Glomerular endothelial cell (primary cell): ENCODE data around the gene STOML1. TPM values are rescaled to one million over a fixed set of nuclear protein-coding genes. Genes with fewer than 3 reads are reported as not detected.
"Not testable (repeated sequence)": the region's sequence is repeated elsewhere in the genome, so short reads cannot be mapped to it uniquely, and the experiment has no call there.

ENCODE experiments used
- DNase-seq: peaks from one replicate; pipeline ENCODE4 v3.0.0-alpha.2; 2011; ENCODE audit warnings: low read depth, low spot score; ENCODE audit errors: extremely low read depth
- total RNA-seq: library from RNA; depleted of rRNA; stranded (reverse); fragments of >200 nt; gene quantifications from 2 replicates; pipeline ENCODE4 v1.2.3, GENCODE V29; 2015

Gene STOML1
- total RNA-seq, 1 donor from 2014 or later, result 13.4 TPM

DNA sequence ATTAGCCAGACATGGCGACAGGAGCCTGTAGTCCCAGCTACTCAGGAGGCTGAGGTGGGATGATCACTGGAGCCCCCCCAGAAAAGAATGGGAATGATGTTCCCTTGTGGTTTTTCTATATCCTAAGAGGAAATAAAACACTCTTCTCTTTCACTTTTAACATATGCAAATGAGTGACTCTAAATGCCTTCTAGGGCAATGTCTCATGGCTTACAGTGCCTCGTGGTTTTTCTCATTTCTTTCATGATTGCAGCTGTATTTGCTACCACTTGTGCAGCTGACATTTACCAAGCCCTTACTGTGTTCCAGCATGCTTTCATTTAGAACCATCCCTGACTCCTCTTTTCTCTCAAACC lies 26.4 kb downstream of the STOML1 start:
- DNase-seq, result no peak

DNA sequence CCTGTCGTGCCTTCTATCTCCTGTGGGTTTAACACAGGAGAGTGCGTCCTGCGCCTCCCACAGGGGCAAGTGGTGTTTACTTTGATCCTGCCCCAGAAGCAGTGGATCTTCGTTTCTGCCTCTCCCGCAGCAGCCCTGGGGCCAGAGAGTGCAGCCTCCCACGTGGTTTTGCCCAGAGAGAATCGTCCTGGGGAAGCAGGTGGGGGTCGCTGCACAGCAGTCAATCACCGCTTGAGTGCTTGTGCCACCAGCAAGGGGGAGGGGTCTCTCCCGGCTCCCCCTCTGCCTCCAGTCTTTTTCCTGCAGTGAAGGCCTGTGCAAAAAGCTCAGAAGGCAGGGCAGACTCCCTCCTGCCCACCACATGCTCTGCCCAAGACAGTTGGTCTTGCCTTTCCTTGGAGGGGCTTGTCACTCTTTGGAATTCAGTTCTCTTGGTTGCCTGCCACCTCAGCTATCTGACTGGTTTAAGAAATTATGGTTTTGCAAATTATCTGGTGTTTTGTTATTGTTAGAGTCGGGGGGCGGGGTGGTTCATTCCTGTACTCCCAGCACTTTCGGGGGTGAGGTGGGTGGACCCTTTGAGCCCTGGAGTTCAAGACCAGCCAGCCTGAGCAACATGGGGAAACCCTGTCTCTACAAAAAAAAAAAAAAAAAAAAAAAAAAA lies 26.9 kb downstream of the STOML1 start:
- no peak for DNase-seq

DNA sequence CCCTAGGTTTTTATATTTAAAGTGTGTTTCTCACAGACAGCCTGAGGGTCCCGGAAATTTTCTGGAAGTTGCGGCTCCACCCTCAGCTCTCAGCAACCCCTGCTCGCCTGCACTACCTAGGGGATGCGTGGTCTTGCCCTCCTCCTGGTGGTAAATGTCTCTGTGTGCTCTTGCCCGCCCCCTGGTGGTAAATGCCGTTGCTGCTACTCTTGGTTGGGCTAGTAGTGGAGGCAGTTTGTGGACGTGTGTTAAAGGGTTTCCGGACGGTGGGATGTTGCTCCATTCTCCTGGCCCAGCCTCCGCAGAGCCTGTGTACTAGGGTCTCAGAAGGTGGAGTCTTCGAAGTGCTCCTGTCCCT lies 27.4 kb downstream of the STOML1 start:
- DNase-seq, result no peak

DNA sequence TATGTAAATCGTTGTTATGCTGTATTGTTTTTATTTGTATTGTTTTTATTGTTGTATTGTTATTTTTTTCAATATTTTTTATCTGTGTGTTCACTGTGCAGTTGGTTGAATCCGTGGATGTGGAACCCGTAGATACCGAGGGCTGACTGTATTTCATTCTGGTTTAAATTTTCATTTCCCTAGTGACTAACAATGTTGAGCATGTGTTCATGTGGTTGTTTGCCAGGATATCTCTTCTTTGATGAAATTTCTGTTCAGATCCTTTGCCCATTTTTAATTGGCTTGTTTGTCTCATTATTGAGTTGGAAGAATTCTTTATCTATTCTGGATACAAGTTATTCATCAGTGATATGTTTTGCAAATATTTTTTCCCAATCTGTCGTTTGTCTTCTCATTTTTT lies 29.7 kb downstream of the STOML1 start:
- DNase-seq, result no peak

DNA sequence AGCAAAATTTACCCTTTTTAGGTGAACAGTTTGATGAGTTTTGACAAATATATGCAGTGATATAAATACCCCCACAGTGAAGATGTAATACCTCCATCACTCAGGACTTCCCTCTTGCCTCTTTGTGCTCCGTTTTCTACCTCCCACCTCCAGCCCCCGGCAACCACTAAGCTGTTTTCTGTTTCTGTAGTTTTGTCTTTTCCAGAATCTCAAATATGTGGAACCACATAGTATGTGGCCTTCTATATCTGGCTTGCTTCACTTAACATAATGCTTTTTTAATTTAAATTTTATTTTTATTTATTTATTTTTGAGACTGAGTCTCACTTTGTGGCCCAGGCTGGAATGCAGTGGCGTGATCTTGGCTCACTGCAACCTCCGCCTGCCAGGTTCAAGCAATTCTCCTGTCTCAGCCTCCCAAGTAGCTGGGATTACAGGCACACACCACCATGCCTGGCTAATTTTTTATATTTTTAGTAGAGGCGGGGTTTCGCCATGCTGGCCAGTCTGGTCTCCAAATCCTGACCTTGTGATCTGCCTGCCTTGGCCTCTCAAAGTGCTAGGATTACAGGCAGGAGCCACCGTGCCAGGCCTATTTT lies 31.5 kb downstream of the STOML1 start:
- DNase-seq, result not testable (repeated sequence)

DNA sequence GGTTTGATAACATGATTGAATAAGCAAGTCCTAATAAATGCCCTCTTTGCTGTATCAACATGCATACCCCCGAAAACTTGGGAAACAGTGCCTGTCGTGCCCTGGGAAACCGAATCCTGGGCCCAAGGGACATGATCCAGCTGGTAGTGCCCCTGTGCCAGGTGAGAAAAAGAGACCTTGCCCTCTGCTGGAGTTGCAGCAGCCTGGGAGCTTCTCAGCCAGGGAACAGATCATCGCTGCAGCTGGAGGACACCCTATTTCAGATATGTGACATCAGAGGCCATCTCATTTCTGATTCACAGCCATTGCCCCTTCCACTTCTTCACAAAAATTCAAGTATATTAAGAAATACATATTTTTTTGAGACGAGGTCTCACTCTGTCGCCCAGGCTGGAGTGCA lies 32.3 kb downstream of the STOML1 start:
- DNase-seq, result no peak

DNA sequence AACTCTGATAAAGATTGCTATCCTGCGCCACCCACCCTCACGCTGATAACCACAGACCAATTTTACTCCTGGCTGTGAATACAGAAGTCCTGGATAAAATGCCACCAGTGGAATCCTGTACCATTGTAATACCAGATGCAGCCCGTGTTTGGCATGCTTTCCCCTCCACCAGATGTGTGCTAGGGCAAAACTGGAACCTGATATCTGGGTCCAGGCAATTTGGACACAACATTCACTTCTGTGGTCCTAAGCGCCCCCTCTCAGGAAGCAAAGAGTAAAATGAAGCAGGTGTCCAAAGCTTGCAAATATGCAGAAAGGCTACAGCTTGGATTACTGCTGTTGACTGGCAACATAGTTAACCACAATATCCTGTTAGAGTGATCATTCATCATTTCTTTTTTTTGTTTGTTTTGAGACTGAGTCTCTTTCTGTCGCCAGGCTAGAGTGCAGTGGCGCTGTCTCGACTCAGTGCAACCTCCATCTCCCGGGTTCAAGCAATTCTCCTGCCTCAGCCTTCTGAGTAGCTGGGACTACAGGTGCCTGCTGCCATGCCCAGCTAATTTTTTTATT lies 33.0 kb downstream of the STOML1 start:
- no peak for DNase-seq

DNA sequence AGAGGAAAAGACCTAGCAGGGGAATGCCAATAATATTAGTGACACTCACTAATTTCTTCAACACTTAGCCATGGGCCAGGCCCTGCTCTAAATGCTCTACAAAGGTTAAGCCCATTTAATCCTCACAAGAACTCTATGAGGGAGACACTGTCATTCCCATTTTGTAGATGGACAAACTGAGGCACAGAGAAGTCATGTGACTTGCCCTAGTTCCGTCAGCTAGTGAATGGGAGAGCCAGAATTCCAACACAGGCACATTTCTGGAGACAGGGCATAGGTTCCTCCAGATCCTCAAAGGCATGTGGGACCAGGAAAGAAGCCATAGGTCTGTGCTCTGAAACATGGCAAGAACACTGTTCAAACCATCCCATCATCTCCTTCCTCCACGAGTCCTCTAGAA lies 34.3 kb downstream of the STOML1 start:
- no peak for DNase-seq

DNA sequence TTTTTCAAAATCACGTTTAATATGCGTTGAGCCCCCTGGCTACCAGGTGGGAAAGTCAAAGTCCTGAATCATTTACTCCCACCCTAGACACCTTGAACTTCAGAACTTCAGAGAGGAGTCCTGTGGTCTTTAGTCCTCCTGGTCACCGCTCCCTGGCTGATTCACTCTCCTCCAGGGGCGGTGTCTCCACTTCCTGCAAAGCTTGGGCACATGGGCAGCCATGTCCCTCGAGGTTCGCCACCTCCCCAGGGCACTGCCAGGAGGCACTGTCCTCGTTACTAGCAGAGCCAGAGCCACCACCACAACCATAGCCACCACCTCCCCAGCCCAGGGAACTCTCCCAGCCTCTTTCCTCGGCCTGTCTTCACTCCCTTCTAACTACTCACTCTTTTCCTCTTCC lies 34.8 kb downstream of the STOML1 start:
- DNase-seq, result no peak

DNA sequence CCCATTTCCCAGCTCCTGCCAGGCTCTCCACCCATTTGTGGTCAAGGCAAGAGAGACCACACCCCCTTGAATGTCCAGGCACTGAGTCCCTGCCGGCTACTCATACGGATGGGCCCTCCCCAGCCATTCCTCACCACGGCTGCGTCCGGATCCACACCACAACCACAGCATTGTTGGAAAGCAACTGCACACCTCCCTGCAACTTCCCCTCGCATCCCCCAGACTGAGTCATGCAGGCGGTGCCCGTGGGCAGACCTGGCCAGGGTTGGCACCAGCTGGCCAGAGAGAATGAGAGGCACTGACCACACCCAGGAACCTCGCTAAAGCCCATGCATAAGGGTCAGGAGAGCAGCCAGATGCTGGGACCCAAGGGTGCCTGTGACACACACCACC lies 35.4 kb downstream of the STOML1 start:
- DNase-seq, result peak; percentile 50

DNA sequence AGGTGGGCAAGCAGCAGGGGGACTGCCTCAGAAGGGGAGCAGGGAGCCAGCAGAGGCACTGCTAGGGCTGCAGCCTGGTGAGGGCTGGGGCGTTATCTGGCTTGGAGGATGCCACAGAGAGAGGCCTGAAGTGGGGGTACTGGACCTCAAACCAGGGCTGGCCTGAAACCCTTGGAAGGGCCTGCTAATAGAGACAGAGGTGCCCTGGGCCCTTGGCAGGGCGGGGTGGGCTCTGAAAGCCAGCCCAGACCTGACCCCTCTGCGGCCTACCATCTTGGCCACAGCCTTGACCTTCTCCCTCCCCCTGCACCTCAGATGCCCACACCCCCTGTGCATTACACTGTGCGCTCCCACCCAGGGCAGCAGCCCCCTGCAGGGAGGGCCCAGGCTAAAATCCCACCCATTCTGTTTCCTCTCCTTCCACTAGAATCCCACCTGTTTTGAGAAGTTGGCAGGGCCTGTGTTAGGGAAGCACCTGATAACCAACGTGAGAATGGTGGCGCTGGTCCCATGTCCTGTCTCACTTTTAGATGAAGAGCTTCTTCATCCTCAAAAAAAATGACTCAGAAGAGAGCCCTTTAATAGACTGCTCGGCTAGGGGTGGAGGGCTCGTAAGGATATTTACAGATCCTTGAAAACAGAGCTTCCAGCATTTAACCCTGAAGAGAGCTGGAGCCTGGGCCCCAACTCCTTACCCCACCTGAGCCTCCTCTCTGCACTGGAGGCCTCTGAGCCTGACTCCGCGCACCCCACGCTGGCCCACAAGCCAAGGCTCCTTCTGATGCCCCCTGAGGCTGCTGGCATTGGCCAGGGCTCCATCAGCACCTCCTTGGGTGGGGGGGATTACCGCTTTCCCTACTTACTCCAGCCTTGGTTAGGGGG lies 36.0 kb downstream of the STOML1 start:
- no peak for DNase-seq

DNA sequence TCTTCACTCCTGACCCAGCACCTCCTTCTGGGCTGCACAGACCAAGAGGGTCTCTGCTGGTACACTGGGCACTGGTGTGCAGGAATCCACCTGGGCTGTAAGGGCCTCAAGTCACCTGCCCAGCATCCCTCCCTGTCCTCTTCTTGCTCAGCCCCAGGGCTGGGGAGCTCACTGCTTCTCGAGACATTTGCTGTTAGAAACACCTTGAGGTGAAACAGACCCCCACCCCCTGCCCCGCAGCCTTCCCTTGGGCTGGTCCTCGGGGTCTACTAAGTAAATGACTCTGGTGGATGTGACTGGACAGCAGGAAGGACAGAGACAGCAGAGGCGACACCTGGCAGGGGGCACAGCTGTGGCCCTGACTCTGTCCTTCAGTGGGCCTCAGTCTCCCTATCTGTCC lies 36.8 kb downstream of the STOML1 start:
- DNase-seq, result no peak

DNA sequence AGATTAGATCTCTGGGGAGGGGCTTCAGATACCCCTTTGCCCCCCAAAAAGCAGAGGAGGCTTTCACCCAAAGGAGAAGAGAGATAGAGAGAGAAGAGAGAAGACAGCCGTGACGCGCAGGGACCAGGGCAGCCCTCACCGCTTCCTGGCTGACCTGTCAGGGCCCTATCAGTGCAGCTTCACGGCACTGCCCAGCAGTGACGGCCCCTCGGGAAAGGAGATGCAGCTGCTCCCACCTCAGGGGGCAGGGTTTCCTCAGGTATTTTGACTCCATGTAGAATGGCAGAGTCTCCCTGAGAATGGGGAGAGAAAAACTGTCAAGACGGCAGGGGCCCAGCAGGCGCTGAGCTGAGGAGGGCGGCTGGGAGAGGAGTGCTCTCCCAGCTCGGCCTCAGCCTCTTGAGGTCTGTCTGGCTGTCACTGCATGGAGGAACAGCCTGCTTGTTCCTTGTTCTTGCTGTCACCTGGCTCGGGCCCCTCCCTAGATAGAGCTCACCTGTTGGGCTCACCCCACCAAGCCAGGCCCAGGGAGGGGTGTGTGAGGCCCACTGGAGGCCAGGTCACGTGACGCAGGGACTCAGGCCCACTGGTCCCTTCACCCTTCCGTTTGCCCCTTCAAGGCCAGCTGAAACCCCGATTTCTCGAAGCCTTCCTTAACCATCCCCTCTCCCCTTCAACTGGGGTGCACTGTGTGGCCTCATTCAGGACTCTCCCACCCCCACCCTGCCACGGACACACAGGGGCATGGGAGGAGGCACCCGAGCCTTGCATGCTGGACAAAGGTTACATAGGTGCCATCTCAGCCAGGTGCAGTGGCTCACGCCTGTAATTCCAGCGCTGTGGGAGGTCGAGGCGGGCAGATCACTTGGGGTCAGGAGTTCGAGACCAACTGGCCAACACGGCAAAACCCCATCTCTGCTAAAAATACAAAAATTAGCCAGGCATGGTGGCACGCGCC lies 37.6 kb downstream of the STOML1 start:
- no peak for DNase-seq

DNA sequence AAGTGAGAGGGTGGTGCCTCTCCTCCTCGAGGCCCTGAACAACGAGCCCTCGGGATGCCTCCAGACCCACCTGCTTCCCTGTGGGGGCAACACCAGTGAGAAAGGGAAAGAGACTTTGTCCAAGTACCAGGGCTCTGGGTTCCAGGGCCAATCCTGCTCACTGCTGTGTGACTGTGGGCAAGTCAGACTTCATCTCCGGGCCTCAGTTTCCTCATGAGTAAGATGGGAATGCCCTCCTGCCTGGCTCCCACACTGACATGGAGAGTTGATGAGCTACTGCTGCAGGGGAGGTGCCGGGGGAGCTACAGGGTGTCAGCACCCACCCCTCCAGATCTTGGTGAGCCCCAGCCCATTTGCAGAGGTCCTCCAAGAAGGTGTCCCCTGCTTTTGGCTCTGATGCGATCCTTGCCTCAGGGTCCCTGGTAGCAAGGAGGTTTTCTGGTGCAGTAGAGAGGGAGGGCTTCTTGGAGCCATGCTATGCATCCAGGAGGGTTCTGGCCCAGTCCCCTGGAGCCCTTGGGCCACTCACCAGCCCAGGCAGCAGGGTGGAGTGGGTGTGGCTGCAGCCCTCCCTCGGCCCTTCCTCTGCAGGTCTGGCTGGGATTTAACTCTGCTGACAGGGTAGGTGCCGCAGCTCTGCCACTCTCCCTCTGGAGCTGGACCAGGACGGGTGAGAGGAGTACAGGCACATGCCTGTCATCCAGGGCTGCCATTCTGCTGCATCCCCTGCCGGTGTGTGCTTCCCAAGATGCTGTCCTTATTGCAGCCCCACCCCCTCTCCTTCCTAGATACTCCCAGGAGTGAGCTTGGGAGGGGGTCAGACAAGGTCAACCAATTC lies 39.0 kb downstream of the STOML1 start:
- DNase-seq, result no peak

DNA sequence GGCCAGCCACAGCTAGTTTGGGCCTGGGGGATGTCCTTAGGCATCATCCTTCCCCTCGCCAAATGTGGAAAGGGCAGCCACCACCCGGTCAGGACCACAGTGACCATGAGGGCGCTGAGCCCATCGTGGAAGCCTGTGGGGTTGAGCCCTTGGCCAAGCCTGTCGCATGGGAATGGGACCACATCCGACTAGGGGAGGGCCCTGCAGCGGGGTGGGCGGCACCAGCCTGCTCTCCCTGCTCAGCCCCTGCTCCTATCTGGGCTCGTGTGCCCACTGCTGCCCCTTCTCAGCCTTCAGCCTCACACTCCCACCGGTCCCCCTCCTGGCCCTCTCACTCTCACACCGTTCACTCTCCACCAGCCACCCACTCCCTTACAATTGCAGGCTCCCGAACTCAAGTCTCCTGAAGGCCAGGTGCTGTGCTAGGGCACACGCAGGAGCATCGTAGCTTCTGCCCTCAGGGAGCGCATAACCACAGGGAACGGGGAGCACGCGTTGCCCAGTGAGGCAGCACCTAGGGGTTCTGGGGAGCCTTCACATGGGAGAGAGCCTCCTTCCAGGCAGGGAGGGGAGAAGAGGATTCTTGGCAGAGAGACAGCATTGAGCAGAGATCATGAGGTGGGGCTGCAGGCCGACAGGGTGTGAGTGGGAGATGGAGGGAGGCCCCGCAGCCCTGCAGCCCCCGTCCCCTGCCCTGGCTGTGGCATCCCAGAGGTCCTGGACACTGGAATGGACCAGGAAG lies 39.8 kb downstream of the STOML1 start:
- no peak for DNase-seq

DNA sequence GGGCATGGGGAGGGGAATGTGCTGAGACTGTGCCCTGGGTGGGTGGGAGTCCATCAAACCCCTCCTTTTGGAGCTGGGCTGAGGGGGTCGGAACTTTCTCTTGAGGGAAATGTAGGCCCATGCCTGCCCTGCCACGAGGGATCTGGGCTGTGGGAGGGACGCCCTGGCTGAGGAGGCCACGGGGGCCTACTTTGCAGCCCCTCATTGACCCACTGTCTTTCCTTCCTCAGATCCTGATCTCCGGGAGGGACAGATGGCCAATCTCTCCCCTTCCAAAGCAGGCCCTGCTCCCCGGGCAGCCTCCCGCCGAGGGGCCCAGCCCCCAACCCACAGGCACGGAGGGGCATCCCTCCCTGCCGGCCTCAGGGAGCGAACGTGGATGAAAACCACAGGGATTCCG lies 40.5 kb downstream of the STOML1 start:
- DNase-seq, result no peak

DNA sequence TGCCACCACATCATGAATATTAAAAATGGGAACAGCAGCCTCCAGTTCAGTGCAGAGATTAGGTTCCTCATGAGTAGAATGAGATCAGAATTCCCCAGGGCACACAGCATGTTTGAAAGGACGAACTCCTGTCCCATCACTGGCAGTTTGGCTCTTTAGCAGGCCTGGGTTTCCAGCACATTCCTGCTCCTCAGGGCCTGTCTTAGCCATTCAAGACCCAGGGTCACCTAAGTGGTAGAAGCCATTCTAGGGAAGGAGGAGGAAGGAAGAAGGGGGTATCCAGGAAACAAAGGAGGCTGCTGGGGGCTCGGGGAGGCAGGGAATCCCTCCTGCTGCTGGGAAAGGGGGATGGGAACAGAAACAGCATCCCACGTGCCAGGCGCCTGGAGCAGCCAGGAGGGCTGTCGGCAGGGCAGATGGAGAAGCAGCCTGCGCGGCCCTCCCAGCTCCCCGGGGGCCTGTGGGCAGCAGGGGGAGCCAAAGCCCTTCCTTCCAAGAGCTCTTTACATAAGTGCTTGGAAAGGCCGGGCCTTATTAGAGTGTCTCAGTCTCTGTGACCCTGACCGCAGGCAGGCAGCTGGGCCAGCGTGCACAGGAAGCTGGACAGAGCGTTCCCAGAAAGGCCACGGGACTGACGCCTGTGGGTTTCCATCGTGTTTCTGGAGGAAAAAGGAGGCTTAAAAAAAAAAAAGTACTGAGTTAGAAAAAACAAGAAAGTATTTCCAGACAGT lies 41.1 kb downstream of the STOML1 start:
- DNase-seq, result peak; percentile 85

DNA sequence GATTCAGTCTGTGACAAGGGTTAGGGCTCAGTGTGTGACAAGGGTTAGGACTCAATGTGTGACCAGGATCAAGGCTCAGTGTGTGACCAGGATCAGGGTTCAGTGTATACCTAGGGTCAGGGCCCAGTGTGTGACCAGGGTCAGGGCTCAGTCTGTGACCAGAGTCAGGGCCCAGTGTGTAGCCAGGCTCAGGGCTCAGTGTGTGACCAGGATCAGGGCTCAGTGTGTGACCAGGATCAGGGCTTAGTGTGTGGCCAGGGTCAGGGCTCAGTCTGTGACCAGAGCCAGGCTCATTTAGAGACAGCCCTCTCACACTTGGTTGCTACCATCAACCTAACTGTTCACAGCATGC lies 41.6 kb downstream of the STOML1 start:
- no peak for DNase-seq
